ENCODE measurements around the gene ADAMTS2.

The ADAMTS2 gene

GRCh38 chr5:179243333-179243732 is 101.9 kb downstream of the ADAMTS2 start:
- no peak for DNase-seq

DNA sequence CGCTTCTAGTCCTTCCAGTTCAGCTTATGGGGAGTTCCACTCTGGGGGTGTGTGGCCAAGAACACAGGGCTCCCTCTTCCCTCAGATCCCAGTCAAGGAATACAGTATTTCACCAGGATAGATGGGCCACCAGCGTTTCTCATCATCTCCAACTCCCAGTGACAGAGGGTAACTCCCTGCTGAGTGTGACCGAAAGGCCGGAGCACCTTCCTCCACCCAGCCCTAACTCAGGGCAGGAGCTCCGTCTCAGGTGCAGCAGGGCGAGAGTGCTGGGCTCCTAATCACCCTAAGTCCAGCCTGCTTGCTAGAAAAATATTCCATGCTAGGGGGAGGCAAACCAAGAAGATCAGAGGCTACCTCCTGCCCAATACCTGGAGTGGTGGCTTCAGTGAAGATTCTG is 102.6 kb downstream of the ADAMTS2 start:
- DNase-seq = no peak

- no peak for DNase-seq
Observed at GRCh38 chr5:179241764-179242370, 103.4 kb downstream of the ADAMTS2 start.

DNA sequence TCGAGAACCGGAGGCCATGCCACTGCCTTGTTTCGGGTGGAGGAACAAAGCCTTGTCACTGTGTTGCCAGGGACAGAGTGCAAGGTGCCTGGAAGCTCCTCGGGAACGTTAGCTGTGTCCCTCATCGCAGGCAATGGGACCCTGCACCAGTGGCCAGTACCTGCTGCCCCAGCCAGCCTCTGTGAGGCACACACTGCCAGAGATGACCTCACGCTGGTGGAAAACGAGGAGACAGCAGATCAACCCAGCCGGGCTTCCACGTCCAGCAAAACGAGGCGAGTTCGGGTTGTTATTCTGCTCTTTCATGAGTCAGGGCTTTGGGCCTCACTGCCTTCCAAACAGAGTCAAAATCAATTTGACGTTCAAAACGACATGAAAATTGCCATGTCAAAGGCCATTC is 104.1 kb downstream of the ADAMTS2 start:
- no peak for DNase-seq

DNA sequence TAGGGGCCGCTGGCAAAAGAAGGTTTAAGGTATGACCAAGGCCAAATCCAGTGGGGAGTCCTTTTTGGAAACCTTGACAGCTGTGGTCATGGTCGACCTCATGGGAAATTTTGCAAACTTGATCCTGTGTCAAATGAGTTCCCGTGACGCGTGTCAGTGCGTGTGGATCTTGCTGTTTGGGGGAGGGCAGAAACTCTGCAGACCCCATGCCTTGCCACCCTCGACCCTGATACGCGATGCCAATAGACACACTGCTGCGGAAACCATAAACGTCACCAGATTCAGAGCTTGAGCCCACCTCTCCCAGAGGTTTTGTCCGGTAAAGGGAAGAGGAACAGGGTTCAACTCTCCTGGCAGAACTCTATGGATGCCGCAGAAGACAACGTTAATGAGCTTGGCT is 104.7 kb downstream of the ADAMTS2 start:
- DNase-seq = no peak

DNA sequence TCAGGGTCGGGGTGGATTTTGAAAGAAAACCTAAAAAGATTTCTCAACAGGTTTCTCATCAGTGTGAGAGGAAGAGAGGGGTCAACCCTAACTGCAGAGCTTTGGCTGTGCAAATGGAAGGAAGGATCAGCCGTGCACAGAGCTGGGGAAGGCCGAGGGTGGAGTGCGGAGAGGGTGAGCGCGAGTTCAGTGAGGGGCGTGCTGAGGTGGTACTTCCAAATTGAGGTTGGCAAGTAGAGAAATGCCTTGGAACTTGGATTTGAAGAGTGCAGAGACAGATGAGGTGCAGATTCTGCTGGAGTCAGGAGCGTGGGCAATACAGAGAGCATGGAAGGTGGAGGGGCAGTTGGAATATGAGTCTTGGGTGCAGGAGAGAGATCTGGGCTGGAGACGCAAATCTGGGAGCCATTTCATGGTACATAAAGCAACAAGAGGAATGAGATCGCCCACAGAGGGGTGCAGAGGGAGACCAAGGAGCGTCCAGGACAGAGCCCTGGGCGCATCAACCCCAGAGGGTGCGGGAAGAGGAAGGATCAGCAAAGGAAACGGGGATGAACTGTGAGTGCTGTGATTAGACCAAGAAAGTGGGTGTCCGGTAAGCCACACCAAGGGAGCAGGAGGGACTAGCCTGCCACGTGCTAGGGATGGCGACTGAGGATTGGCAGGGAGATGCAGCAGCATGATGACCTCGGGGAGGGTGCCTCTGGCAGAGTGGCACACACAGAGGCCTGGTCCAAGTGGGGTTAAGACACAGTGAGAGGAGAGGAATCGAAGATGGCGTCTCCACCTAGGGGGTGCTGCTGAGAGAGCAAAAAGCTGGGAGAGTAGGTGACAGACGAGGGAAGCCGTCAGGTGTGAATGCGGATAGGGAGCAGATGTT is 105.8 kb downstream of the ADAMTS2 start:
- no peak for DNase-seq

DNA sequence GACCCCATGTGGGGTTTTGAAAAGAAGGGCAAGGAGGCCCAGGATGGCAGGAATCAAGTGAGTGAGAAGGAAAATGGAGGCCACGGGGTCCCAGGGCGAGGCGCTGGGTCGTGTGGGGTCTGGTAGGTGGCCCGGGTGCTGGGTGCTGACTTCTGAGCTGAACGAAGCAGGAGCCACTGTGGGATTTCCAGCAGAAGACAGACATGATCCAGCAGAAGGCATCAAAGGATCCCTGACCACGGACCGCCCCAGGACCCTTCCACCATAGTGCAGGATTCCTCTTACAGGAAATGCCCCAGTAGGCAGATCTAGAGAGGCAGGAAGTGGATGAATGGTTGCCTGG is 106.7 kb downstream of the ADAMTS2 start:
- no peak for DNase-seq

- no peak for DNase-seq
Observed at GRCh38 chr5:179237770-179238627, 107.3 kb downstream of the ADAMTS2 start.

DNA sequence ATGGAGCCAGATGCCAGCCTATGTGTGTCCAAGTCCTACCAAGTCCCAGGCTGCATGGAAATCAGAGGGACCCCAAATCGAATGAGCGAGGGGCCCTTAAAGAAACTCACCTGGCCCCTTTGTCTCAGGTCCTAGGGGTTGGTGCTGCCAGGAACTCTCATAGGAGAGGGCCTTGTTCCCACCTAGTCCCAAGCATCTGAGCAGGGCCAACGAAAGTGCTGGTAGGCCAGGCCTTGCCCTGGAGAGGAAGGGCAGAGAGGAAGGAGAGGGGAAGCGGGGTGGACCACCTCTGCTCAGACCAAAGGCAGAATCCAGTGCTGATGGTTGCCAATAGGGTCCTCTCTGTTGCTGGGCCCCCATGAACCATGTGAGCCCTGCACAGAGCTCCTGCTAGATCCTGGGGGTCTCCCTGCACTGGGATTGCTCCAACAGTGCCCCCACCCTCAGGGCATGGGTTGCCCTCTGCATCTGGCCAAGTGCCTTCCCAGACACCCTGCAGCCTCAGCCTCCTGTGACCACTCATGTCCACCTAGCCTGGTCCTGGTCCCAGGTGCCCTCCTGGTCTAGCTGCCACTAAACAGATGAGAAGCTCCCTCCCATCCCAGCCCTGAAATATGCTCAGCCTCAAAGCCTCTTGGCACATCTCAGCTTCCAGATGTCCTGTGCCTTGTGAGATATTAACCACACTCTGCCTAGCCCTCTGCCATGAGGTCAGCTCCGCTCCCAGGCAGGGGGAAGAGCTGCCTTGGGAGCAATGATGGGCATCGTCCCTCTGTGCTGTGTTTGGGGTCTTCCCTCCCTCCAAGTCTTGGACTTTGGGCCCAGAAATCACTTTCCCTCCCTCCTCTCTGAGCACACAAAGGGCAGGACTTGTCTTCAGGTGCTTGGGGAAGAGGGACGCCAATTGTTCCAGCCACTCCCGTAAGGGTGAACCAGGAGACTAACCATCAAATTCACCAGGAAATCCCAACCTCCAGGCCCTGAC is 109.6 kb downstream of the ADAMTS2 start:
- DNase-seq = no peak

DNA sequence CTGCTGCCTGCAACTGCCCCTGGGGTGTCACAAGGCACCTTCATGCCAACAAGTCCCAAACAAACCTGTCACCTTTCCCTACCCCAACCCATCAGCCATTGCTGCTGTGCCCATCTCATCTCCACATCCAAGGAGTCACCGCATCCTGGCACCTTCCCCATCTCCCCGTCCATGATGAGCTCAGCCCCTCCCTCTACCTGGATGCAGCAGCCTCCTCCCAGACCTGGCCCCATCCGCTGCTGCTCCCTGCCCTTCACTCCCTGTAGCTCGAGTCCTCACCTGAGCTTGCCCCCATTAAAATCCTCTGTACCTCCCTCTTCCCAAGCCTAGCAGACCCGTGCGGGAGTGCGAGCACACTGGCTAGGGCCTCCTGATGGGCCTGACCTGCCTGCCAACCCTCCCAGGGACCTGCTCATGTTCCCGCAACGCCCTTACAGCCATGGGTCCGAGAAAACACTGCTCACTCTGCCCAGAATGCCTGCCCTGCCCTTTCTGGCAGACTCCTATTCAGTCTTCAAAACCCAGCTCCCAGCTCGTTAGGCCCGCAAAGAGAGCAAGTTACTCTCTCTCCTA is 110.6 kb downstream of the ADAMTS2 start:
- DNase-seq = no peak

GRCh38 chr5:179233909-179234562 is 111.2 kb downstream of the ADAMTS2 start:
- DNase-seq = no peak

DNA sequence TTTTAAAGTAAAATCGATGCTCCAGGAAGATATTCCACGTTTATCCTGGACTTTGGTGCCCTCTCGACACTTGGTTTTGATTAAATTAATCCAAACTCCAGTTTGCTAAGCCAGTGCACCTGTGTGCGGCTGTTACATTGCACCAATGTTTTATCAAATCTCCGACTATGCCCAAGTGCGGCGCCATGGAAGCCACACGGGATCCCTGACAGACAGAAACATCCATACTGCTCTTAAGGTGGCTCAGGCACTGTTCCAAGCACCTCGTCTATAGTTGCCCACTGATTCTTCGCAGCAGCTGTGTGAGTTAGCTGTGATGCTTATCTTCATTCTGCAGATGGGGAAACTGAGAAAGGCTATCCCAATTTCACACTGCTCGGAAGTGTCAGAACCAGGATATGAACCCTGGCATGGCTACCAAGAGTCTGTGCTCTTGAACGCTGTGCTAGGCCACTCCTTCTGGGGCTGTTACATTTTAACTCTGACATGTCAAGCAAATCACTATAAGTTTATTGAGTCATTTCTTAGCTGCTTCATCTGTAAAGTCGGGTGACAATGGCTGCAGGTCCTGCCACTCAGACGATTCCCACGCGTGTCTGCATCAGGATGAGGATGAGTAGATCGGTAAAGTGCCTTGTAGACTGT is 113.0 kb downstream of the ADAMTS2 start:
- DNase-seq = no peak

DNA sequence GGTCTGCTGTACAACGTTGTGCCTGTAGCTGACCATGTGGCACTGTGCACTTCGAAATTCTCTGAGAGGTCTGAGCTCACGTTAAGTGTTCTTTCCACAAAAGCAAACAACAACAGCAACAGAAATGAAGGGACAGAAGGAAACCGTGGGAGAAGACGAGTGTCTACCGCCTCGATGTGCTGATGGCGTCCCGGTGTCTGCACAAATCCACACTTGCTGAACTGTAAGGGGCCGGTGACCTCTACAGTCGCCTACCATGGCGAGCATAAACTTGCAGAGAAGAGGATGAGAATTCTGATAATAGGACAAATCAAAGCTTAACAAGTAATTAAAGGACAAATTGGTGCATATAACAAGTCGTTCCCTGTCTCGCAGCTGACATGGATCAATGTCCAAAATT is 114.0 kb downstream of the ADAMTS2 start:
- no peak for DNase-seq

- DNase-seq = no peak
Observed at GRCh38 chr5:179230061-179230461, 115.2 kb downstream of the ADAMTS2 start.

DNA sequence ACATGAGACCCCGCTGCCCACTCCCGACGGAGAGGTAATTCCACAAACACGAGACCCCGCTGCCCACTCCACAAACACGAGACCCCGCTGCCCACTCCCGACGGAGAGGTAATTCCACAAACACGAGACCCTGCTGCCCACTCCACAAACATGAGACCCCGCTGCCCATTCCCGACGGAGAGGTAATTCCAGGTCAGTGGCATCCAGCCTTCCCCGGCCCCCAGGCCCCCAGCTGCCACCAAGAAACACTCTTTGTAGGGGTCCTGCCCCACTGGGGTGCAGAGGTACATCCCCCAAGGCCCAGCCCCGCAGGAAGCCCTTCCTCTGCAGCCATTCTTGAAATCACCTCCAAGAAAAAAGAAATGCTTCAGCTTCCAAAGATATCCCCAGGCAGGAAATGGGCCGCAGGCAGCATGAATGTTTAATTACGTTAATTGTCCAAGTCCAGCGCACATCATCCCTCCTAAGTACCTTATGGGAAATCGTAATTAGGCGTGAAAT is 115.9 kb downstream of the ADAMTS2 start:
- no peak for DNase-seq

- no peak for DNase-seq
Observed at GRCh38 chr5:179228341-179229121, 116.7 kb downstream of the ADAMTS2 start.

DNA sequence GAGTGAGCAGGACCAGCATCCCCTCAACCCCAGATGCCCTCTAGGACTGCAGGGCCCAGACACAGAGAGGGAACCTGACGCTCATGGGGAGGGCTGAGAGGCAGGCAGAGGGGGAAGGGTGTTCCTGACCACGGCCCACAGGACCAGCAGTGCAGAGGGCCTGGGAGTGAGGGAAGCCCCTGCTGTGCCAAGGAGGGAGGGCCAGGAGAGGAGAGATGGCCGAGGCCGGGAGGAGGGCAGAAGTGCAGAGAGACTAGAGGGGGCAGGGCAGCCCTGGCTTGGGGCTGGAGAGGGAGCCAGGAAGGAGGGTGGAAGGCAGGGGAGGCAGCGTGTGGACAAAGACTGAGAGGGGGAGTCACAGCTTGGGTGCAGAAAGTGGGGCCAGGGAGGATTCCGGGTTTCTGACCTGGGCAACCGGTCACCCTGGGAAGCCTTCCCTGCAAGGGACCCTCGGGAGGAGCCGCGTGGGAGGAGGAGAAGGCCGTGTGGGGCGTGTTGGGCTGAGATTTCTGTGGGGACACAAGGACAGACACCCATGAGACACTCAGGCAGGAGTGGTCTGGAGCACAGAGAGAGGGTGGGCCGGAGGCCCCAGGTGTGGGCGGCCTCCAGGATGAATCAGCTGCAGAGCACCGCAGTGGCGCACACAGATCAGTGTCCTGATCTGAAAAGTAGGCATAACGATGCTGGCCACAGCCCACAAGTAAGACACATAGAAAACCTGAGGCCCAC is 117.5 kb downstream of the ADAMTS2 start:
- no peak for DNase-seq

- no peak for DNase-seq
Observed at GRCh38 chr5:179227229-179227579, 118.1 kb downstream of the ADAMTS2 start.

DNA sequence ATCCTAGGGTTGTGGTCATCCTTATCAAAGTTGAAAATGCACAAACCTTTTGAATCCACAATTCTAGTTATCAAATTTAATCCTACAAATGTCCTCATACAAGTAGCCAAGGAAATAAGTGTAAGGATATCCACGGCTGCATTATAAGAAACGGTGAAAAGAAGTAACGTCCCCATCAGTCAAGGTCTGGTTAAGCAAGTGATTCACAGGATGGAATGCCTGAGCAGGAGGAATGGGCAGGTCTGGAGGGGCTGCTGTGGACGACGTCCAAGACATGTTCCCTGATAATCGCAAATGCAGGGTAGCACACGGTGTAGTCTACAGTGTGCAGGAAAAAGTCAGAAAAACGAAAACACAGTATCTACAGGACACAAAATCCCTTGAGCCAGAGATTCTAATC is 118.6 kb downstream of the ADAMTS2 start:
- no peak for DNase-seq

Measured in KG1 (cell line).